HepG2 (cell line): ENCODE data around the gene GLE1. TPM values are rescaled to one million over a fixed set of nuclear protein-coding genes. Genes with fewer than 3 reads are reported as not detected.

Source experiments
- BCLAF1 ChIP-seq: fragments of 450-650 bp; IDR thresholded peaks from 2 replicates; pipeline ENCODE4 v1.6.1; 2017; ENCODE audit warnings: mild to moderate bottlenecking
- ELF3 ChIP-seq: IDR thresholded peaks from 2 replicates; pipeline ENCODE4 v1.6.1; 2016; ENCODE audit warnings: missing genetic modification reagents, missing compliant biosample characterization
- ETV6 ChIP-seq: sonication (generic); formaldehyde crosslinking; conservative IDR thresholded peaks from 2 replicates; pipeline ENCODE4 v1.4.0; 2020; ENCODE audit warnings: missing genetic modification reagents
- FOXA3 ChIP-seq: IDR thresholded peaks from 2 replicates; pipeline ENCODE4 v1.6.1; 2016; ENCODE audit warnings: missing genetic modification reagents, missing compliant biosample characterization
- GABPB1 ChIP-seq: IDR thresholded peaks from 2 replicates; pipeline ENCODE4 v1.6.1; 2016; ENCODE audit warnings: mild to moderate bottlenecking, missing genetic modification reagents, moderate library complexity, missing compliant biosample characterization
- KLF13 ChIP-seq: sonication (generic); formaldehyde crosslinking; IDR thresholded peaks from 2 replicates; pipeline ENCODE4 v1.4.0; 2020; ENCODE audit warnings: mild to moderate bottlenecking, missing genetic modification reagents
- PPARG ChIP-seq: conservative IDR thresholded peaks from 2 replicates; pipeline ENCODE4 v1.6.1; 2016; ENCODE audit warnings: missing biosample characterization, missing genetic modification reagents
- TBX2 ChIP-seq: sonication (generic); formaldehyde crosslinking; IDR thresholded peaks from 2 replicates; pipeline ENCODE4 v1.5.0; 2020; ENCODE audit warnings: missing genetic modification reagents, mild to moderate bottlenecking, borderline replicate concordance
- TBX3 ChIP-seq: fragments of 450-650 bp; IDR thresholded peaks from 2 replicates; pipeline ENCODE4 v1.6.1; 2017; ENCODE audit warnings: antibody characterized with exemption, mild to moderate bottlenecking, inconsistent platforms, borderline replicate concordance
- WIZ ChIP-seq: sonication (generic); formaldehyde crosslinking; IDR thresholded peaks from 2 replicates; pipeline ENCODE4 v1.5.1; 2020; ENCODE audit warnings: mild to moderate bottlenecking, missing genetic modification reagents
- ZBTB3 ChIP-seq: sonication (generic); formaldehyde crosslinking; IDR thresholded peaks from 2 replicates; pipeline ENCODE4 v1.4.0; 2020; ENCODE audit warnings: low read depth, mild to moderate bottlenecking, moderate library complexity, missing genetic modification reagents, borderline replicate concordance
- ZBTB40 ChIP-seq, 2 experiments: fragments of 450-650 bp in 1 of 2; sonication (generic) in 1 of 2; formaldehyde crosslinking in 1 of 2; IDR thresholded peaks; 2 replicates each; pipeline versions ENCODE4 v1.6.1 to v1.8.0; 2016 to 2022; ENCODE audit warnings: antibody characterized with exemption in 1 of 2, mild to moderate bottlenecking in 1 of 2, missing genetic modification reagents in 1 of 2
- ZNF34 ChIP-seq: sonication (generic); formaldehyde crosslinking; IDR thresholded peaks from 2 replicates; pipeline ENCODE4 v1.4.0; 2020; ENCODE audit warnings: mild to moderate bottlenecking, missing genetic modification reagents, borderline replicate concordance
- ZNF460 ChIP-seq: sonication (generic); formaldehyde crosslinking; IDR thresholded peaks from 2 replicates; pipeline ENCODE4 v1.5.1; 2020; ENCODE audit warnings: missing genetic modification reagents, mild to moderate bottlenecking, borderline replicate concordance
- ZNF660 ChIP-seq: sonication (generic); formaldehyde crosslinking; IDR thresholded peaks from 2 replicates; pipeline ENCODE4 v1.5.1; 2020; ENCODE audit warnings: mild to moderate bottlenecking, low read depth, missing genetic modification reagents, borderline replicate concordance
- ZSCAN29 ChIP-seq: sonication (generic); formaldehyde crosslinking; conservative IDR thresholded peaks from 2 replicates; pipeline ENCODE4 v1.4.0; 2020; ENCODE audit warnings: mild to moderate bottlenecking, missing genetic modification reagents
- polyA plus RNA-seq, 8 experiments: library from polyadenylated mRNA; depleted of rRNA in 3 of 8; stranded (reverse) in 7 of 8; unstranded in 1 of 8; fragments of >200 nt; fragmentation: Illumina TruSeq in 4 of 8; extraction: Trizol in 4 of 8; gene quantifications; 2 replicates each; pipeline versions ENCODE4 v1.2.1 to v1.2.3, GENCODE V29; 2011 to 2016; ENCODE audit warnings: low read depth in 4 of 8, missing spikeins in 1 of 8, mixed read lengths in 1 of 8; ENCODE audit not compliant: insufficient read depth in 1 of 8
- total RNA-seq, 5 experiments: library from RNA; depleted of rRNA; stranded (reverse); fragments of >200 nt; fragmentation: Illumina TruSeq; extraction: Trizol; gene quantifications; 2 replicates each; pipeline ENCODE4 v1.2.3, GENCODE V29; 2016; ENCODE audit warnings: low read depth in 1 of 5

GLE1 gene
- total and polyA plus RNA-seq, 2 of the 13 experiments (the other 11 are each of a cell fraction or from before 2014, with no cell fraction given) = 14.7 to 28.8 TPM

GRCh38 chr9:128504485-128505413, at the start of gene GLE1 (continued):
- TF ChIP-seq ZNF34 (CRISPR knock-in tag) (peak; percentile 94; the same call in 1 of the 2 replicates), PPARG (CRISPR knock-in tag) (no peak), WIZ (CRISPR knock-in tag) (no peak), ZNF460 (CRISPR knock-in tag) (no peak), TBX2 (CRISPR knock-in tag) (no peak; the same call in none of the 2 replicates), ZNF660 (no peak), FOXA3 (CRISPR knock-in tag) (peak; percentile 36; the same call in 1 of the 2 replicates), ZSCAN29 (CRISPR knock-in tag) (0 out of 2 replicates have a peak, but pooled peaks have one; percentile 56), ZBTB3 (peak; percentile 75; the same call in 1 of the 2 replicates), BCLAF1 (no peak), TBX3 (no peak), ZBTB40 (IDR thresholded peaks at IDR 0.05) (no peak), ZBTB40 (CRISPR knock-in tag; IDR thresholded peaks at IDR 0.05) (peak; percentile 64), ELF3 (CRISPR knock-in tag) (peak; percentile 87), GABPB1 (CRISPR knock-in tag) (peak; percentile 95), KLF13 (CRISPR knock-in tag) (no peak), ETV6 (peak; percentile 76; the same call in 1 of the 2 replicates)
